DND-41 (cell line): ENCODE measurements around the gene PTPRU.

Experiments
- ATAC-seq: fragments of 200-7000 bp; cut with Tn5 transposase; 3 replicates; pipeline ENCODE4 v1.9.1; 2021; ENCODE audit warnings: low read depth; ENCODE audit not compliant: insufficient read depth
- DNase-seq: peaks from one replicate; pipeline ENCODE4 v3.0.0-alpha.2; 2020
- H2AFZ ChIP-seq: 2 replicates; pipeline ENCODE4 v1.6.0; 2012; ENCODE audit warnings: low read depth, low read length
- H3K27ac ChIP-seq: 2 replicates; pipeline ENCODE4 v1.5.1; 2012; ENCODE audit warnings: low read length, inconsistent platforms
- H3K27me3 ChIP-seq: fragments of 200-600 bp; sonication (generic); 2 replicates; pipeline ENCODE4 v1.6.0; 2012; ENCODE audit warnings: low read length, mild to moderate bottlenecking, inconsistent platforms; ENCODE audit not compliant: insufficient read depth, poor library complexity
- H3K36me3 ChIP-seq: 2 replicates; pipeline ENCODE4 v1.5.1; 2012; ENCODE audit warnings: low read length, inconsistent platforms; ENCODE audit not compliant: insufficient read depth
- H3K4me1 ChIP-seq: 2 replicates; pipeline ENCODE4 v1.5.1; 2012; ENCODE audit warnings: mild to moderate bottlenecking, low read length; ENCODE audit not compliant: insufficient read depth
- H3K4me2 ChIP-seq: 2 replicates; pipeline ENCODE4 v1.6.0; 2012; ENCODE audit warnings: mild to moderate bottlenecking, moderate library complexity, low read length, inconsistent platforms; ENCODE audit not compliant: insufficient read depth
- H3K4me3 ChIP-seq, 2 experiments: fragments of 200-600 bp in 1 of 2; shearing (Covaris generic) in 1 of 2; 2 replicates each; pipeline ENCODE4 v1.5.1; 2012 to 2016; ENCODE audit warnings: inconsistent platforms in 2 of 2, low read length in 2 of 2, mild to moderate bottlenecking in 2 of 2, low read depth in 1 of 2, moderate library complexity in 1 of 2
- H3K79me2 ChIP-seq: 2 replicates; pipeline ENCODE4 v1.6.0; 2012; ENCODE audit warnings: low read length, inconsistent platforms; ENCODE audit not compliant: insufficient read depth
- H3K9ac ChIP-seq: 2 replicates; pipeline ENCODE4 v1.6.0; 2012; ENCODE audit warnings: low read depth, mild to moderate bottlenecking, inconsistent platforms, low read length, moderate library complexity
- H3K9me3 ChIP-seq: 2 replicates; pipeline ENCODE4 v1.5.1; 2012; ENCODE audit warnings: low read length, moderate library complexity, mild to moderate bottlenecking, inconsistent platforms; ENCODE audit not compliant: insufficient read depth, severe bottlenecking
- H4K20me1 ChIP-seq: 2 replicates; pipeline ENCODE4 v1.6.0; 2012; ENCODE audit warnings: low read length; ENCODE audit not compliant: insufficient read depth
- EZH2 ChIP-seq: IDR thresholded peaks from 3 replicates; pipeline ENCODE4 v1.6.1; 2012; ENCODE audit warnings: borderline replicate concordance, low read depth, mild to moderate bottlenecking, moderate library complexity, low read length, inconsistent platforms; ENCODE audit not compliant: severe bottlenecking
- TF ChIP-seq, protein P1 (sequence below): IDR thresholded peaks from 2 replicates; pipeline ENCODE4 v1.5.1; 2012; ENCODE audit warnings: borderline replicate concordance, low read length, moderate library complexity, mild to moderate bottlenecking; ENCODE audit not compliant: poor library complexity, severe bottlenecking; ENCODE audit errors: extremely low read depth

PTPRU gene

GRCh38 chr1:29327223-29327935 lies 91.1 kb downstream of the PTPRU start:
- Histone ChIP-seq H3K4me3 (no peak overlapping the region), H3K27me3 (no peaks in the 10 kb centered on the region), H3K9me3 (no peaks in the 10 kb centered on the region), H3K36me3 (no peaks in the 10 kb centered on the region), H4K20me1 (no peaks in the 10 kb centered on the region), H3K79me2 (no peaks in the 10 kb centered on the region), H3K9ac (no peak overlapping the region), H3K4me1 (no peaks in the 10 kb centered on the region), H3K27ac (no peak overlapping the region), H2AFZ (no peak overlapping the region), H3K4me2 (no peak overlapping the region)
- DNase-seq (no peak), ATAC-seq (no peak)
- TF ChIP-seq EZH2 = no peak
- TF ChIP-seq, protein P1, sequence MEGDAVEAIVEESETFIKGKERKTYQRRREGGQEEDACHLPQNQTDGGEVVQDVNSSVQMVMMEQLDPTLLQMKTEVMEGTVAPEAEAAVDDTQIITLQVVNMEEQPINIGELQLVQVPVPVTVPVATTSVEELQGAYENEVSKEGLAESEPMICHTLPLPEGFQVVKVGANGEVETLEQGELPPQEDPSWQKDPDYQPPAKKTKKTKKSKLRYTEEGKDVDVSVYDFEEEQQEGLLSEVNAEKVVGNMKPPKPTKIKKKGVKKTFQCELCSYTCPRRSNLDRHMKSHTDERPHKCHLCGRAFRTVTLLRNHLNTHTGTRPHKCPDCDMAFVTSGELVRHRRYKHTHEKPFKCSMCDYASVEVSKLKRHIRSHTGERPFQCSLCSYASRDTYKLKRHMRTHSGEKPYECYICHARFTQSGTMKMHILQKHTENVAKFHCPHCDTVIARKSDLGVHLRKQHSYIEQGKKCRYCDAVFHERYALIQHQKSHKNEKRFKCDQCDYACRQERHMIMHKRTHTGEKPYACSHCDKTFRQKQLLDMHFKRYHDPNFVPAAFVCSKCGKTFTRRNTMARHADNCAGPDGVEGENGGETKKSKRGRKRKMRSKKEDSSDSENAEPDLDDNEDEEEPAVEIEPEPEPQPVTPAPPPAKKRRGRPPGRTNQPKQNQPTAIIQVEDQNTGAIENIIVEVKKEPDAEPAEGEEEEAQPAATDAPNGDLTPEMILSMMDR = no peak

DNA sequence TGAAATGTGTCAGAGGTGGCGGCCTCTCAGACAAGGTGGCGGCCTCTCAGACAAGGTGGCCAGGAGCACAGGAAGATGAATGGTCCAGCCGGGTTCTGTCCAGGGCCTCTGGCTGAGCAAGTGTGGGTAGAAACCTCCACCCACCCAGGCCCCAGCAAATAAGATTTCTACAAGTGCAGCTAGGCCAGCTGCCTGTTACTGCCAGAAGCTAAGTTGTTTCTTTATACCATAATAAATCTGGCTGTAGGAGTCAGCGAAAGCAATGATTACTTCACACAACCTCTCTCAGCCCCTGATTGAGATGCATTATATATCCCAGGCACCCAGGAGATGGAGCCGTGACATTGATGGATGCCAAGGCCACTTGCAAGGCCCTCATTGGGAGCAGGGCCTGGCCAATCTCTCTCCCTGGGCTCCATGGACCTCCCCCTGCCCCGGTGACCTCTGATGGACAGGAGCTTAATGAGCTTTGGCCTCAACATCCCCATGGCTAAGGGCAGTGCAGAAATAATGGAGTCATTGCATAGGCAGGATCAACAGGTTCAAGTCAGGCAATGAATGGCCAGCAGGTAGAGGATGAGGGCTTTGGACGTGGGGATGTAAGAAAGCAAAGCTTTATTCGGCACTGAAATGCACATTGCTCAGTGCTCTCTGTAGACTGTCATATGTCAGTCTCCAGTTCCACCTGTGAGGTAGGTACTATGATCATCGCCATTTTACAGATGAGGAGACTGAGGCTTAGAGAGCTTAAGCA lies 92.9 kb downstream of the PTPRU start:
- no peaks in the 10 kb centered on the region for H3K4me1 ChIP-seq
- no peaks in the 10 kb centered on the region for H3K27me3 ChIP-seq
- no peak overlapping the region for H2AFZ ChIP-seq
- no peaks in the 10 kb centered on the region for H3K36me3 ChIP-seq
- no peaks in the 10 kb centered on the region for H4K20me1 ChIP-seq
- no peaks in the 10 kb centered on the region for H3K9me3 ChIP-seq
- no peaks in the 10 kb centered on the region for H3K79me2 ChIP-seq
- DNase-seq = no peak
- no peak for ATAC-seq
- no peak overlapping the region for H3K4me2 ChIP-seq
- no peak overlapping the region for H3K27ac ChIP-seq
- H3K4me3 ChIP-seq = no peak overlapping the region
- no peak overlapping the region for H3K9ac ChIP-seq
- TF ChIP-seq, protein P1 = no peak
- TF ChIP-seq EZH2 = no peak

DNA sequence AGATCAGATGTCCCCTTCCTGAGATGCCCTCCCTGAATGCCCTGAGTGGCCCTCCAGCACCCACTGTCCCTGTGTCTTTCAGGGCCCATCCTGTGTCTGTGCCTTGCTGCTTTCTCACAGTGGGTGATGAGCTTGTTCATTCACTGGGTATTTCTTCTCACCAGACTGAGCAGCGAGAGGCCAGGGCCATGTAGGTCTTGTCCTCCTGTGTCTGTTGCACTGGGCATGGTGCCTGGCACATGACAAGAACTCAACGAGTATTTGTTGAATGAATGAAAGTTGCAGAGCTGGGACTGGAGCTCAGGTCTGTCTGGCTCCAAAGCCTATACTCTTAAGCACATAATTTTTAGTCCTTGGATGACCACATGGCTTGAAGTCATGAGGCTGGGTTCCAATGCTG lies 93.8 kb downstream of the PTPRU start:
- Histone ChIP-seq H4K20me1 (no peaks in the 10 kb centered on the region), H3K4me1 (no peaks in the 10 kb centered on the region), H3K79me2 (no peaks in the 10 kb centered on the region), H3K36me3 (no peaks in the 10 kb centered on the region), H2AFZ (no peak overlapping the region), H3K27ac (no peak overlapping the region), H3K9me3 (no peaks in the 10 kb centered on the region), H3K27me3 (peaks cover 2% of the 10 kb centered on the region), H3K4me3 (no peak overlapping the region), H3K4me2 (no peak overlapping the region), H3K9ac (no peak overlapping the region)
- DNase-seq = no peak
- no peak for TF ChIP-seq EZH2
- TF ChIP-seq, protein P1 = no peak
- no peak for ATAC-seq
